H1 (cell line): ENCODE data around the gene COQ8B. TPM values are rescaled to one million over a fixed set of nuclear protein-coding genes. Genes with fewer than 3 reads are reported as not detected.

Experiments
- CTCF ChIA-PET: fragments of 300-600 bp; sonication (Branson Sonifier 250); formaldehyde crosslinking; loops from one replicate; lab custom pipeline; 2021; ENCODE audit not compliant: partially characterized antibody; lab: Charles Lee
- POLR2A ChIA-PET: fragments of 300-600 bp; sonication (Branson Sonifier 250); formaldehyde crosslinking; loops from one replicate; lab custom pipeline; 2021; ENCODE audit warnings: inconsistent platforms; ENCODE audit not compliant: partially characterized antibody; lab: Charles Lee
- DNase-seq, 2 experiments: peaks; one replicate each; pipeline versions ENCODE4 v3.0.0 to v3.0.0-alpha.2; 2010 to 2022; ENCODE audit warnings: low spot score in 2 of 2, low read depth in 1 of 2, mixed read lengths in 1 of 2
- FAIRE-seq: peaks from 2 replicates; lab custom pipeline; 2011; peaks lifted over from hg19 to GRCh38; lab: Jason Lieb, UNC
- H2AFZ ChIP-seq: 2 replicates; pipeline ENCODE4 v1.8.1; 2012; ENCODE audit warnings: low read length, inconsistent platforms
- H2AK5ac ChIP-seq: 2 replicates; pipeline ENCODE4 v1.6.1; 2013; ENCODE audit warnings: low read depth, low read length
- H2BK120ac ChIP-seq: replicated peaks from 2 replicates; pipeline ENCODE3; 2013; ENCODE audit warnings: low read depth, low read length, inconsistent platforms
- H2BK12ac ChIP-seq: 2 replicates; pipeline ENCODE4 v1.6.1; 2013; ENCODE audit warnings: low read depth, low read length
- H2BK15ac ChIP-seq: 2 replicates; pipeline ENCODE4 v1.6.1; 2013; ENCODE audit warnings: low read length
- H2BK20ac ChIP-seq: 2 replicates; pipeline ENCODE4 v1.6.1; 2013; ENCODE audit warnings: low read length
- H2BK5ac ChIP-seq: 2 replicates; pipeline ENCODE4 v1.6.1; 2013; ENCODE audit warnings: low read depth, low read length
- H3K14ac ChIP-seq: 2 replicates; pipeline ENCODE4 v1.6.1; 2013; ENCODE audit warnings: inconsistent platforms; ENCODE audit not compliant: insufficient read length
- H3K18ac ChIP-seq: 2 replicates; pipeline ENCODE4 v1.6.1; 2013; ENCODE audit warnings: low read length; ENCODE audit errors: extremely low read depth
- H3K23ac ChIP-seq: 2 replicates; pipeline ENCODE4 v1.6.1; 2013; ENCODE audit warnings: inconsistent platforms; ENCODE audit not compliant: insufficient read length
- H3K23me2 ChIP-seq: 2 replicates; pipeline ENCODE4 v1.6.1; 2013; ENCODE audit warnings: low read depth, low read length
- H3K27ac ChIP-seq: 2 replicates; pipeline ENCODE4 v1.6.1; 2011; ENCODE audit warnings: low read depth, low read length, inconsistent platforms
- H3K27me3 ChIP-seq, 4 experiments: replicated peaks in 1 of 4; 1 replicate in 1 of 4; 2 replicates in 3 of 4; pipeline versions ENCODE4 v1.6.1 to v1.8.1; 2011 to 2013; ENCODE audit warnings: low read length in 3 of 4, mild to moderate bottlenecking in 3 of 4, inconsistent platforms in 2 of 4, mixed read lengths in 2 of 4, moderate library complexity in 1 of 4; ENCODE audit not compliant: control insufficient read depth in 3 of 4, insufficient read depth in 3 of 4; ENCODE audit errors: extremely low read depth in 1 of 4
- H3K36me3 ChIP-seq, 4 experiments: 2 replicates each; pipeline versions ENCODE4 v1.6.1 to v1.8.1; 2011 to 2013; ENCODE audit warnings: mild to moderate bottlenecking in 4 of 4, low read length in 3 of 4, moderate library complexity in 2 of 4, control low read depth in 1 of 4, inconsistent platforms in 1 of 4; ENCODE audit not compliant: insufficient read depth in 4 of 4, control insufficient read depth in 2 of 4
- H3K4ac ChIP-seq: replicated peaks from 2 replicates; pipeline ENCODE3; 2013; ENCODE audit warnings: low read length, low read depth, mixed read lengths, inconsistent platforms; ENCODE audit not compliant: insufficient read length
- H3K4me1 ChIP-seq, 4 experiments: replicated peaks in 1 of 4; 1 replicate in 1 of 4; 2 replicates in 3 of 4; pipeline versions ENCODE4 v1.6.1 to v1.8.1; 2011 to 2013; ENCODE audit warnings: low read length in 3 of 4, inconsistent platforms in 2 of 4, mixed read lengths in 1 of 4; ENCODE audit not compliant: insufficient read depth in 4 of 4, control insufficient read depth in 3 of 4
- H3K4me2 ChIP-seq, 2 experiments: 2 replicates each; pipeline versions ENCODE4 v1.6.1 to v1.8.1; 2011 to 2013; ENCODE audit warnings: low read depth in 2 of 2, low read length in 2 of 2, control low read depth in 1 of 2, inconsistent platforms in 1 of 2, mild to moderate bottlenecking in 1 of 2; ENCODE audit not compliant: insufficient read depth in 1 of 2
- H3K4me3 ChIP-seq, 4 experiments: fragments of 200-600, 300-600 bp in 1 of 4; sonication (generic), shearing (Covaris generic), sonication (Bioruptor Twin) in 1 of 4; 2 replicates each; pipeline versions ENCODE4 v1.5.1 to v1.8.1; 2011 to 2016; ENCODE audit warnings: low read length in 4 of 4, low read depth in 3 of 4, control low read depth in 2 of 4, inconsistent platforms in 2 of 4, mild to moderate bottlenecking in 2 of 4, mixed read lengths in 1 of 4, moderate library complexity in 1 of 4; ENCODE audit not compliant: insufficient read depth in 2 of 4; ENCODE audit errors: extremely low read depth in 1 of 4
- H3K56ac ChIP-seq: replicated peaks from 2 replicates; pipeline ENCODE3; 2013; ENCODE audit warnings: low read depth, mild to moderate bottlenecking, mixed read lengths, low read length, inconsistent platforms; ENCODE audit not compliant: insufficient read length
- H3K79me1 ChIP-seq: 2 replicates; pipeline ENCODE4 v1.6.1; 2013; ENCODE audit warnings: low read depth, low read length, control low read depth
- H3K79me2 ChIP-seq, 2 experiments: 2 replicates each; pipeline versions ENCODE4 v1.6.1 to v1.8.1; 2012 to 2013; ENCODE audit warnings: low read length in 2 of 2, mild to moderate bottlenecking in 2 of 2, inconsistent platforms in 1 of 2; ENCODE audit not compliant: insufficient read depth in 2 of 2, control insufficient read depth in 1 of 2
- H3K9ac ChIP-seq, 4 experiments: replicated peaks in 1 of 4; 1 replicate in 1 of 4; 2 replicates in 3 of 4; pipeline versions ENCODE4 v1.6.1 to v1.8.1; 2011 to 2013; ENCODE audit warnings: low read depth in 3 of 4, low read length in 3 of 4, control low read depth in 2 of 4, mild to moderate bottlenecking in 2 of 4, moderate library complexity in 2 of 4, inconsistent platforms in 1 of 4; ENCODE audit errors: extremely low read depth in 1 of 4
- H3K9me3 ChIP-seq, 2 experiments: 2 replicates each; pipeline versions ENCODE4 v1.6.1 to v1.8.1; 2012 to 2013; ENCODE audit warnings: mild to moderate bottlenecking in 2 of 2, moderate library complexity in 2 of 2, control low read depth in 1 of 2, inconsistent platforms in 1 of 2, low read depth in 1 of 2, low read length in 1 of 2, mixed read lengths in 1 of 2; ENCODE audit not compliant: insufficient read depth in 2 of 2
- H4K20me1 ChIP-seq, 2 experiments: replicated peaks in 1 of 2; 2 replicates each; pipeline versions ENCODE3 to v1.8.1; 2011 to 2013; ENCODE audit warnings: inconsistent platforms in 2 of 2, low read length in 2 of 2, mild to moderate bottlenecking in 1 of 2; ENCODE audit not compliant: insufficient read depth in 2 of 2, control insufficient read depth in 1 of 2
- H4K5ac ChIP-seq: 2 replicates; pipeline ENCODE4 v1.6.1; 2013; ENCODE audit warnings: low read length, low read depth, mixed read lengths, inconsistent platforms; ENCODE audit not compliant: insufficient read length
- H4K8ac ChIP-seq: 2 replicates; pipeline ENCODE4 v1.8.0; 2013; ENCODE audit warnings: mild to moderate bottlenecking, moderate library complexity, low read length, inconsistent platforms; ENCODE audit not compliant: insufficient read depth; ENCODE audit errors: extremely low read depth
- H4K91ac ChIP-seq: replicated peaks from 2 replicates; pipeline ENCODE3; 2013; ENCODE audit warnings: low read length, mixed read lengths, inconsistent platforms; ENCODE audit not compliant: insufficient read length
- BCL11A ChIP-seq, 2 experiments: IDR thresholded peaks; one replicate each; pipeline ENCODE4 v1.6.1; 2011; ENCODE audit warnings: low read depth in 2 of 2, low read length in 2 of 2, mild to moderate bottlenecking in 2 of 2
- CBX5 ChIP-seq: fragments of 300-800, 300-1000 bp; sonication (generic); IDR thresholded peaks from 2 replicates; pipeline ENCODE4 v1.7.1; 2016; ENCODE audit warnings: antibody characterized with exemption, low read length, low read depth
- GABPA ChIP-seq: IDR thresholded peaks from 2 replicates; pipeline ENCODE4 v1.6.1; 2011; ENCODE audit warnings: mild to moderate bottlenecking, low read length, moderate library complexity, borderline replicate concordance; ENCODE audit not compliant: insufficient read depth
- NANOG ChIP-seq: IDR thresholded peaks from 2 replicates; pipeline ENCODE4 v1.6.1; 2011; ENCODE audit warnings: low read length, low read depth, mild to moderate bottlenecking, inconsistent platforms; ENCODE audit not compliant: insufficient read depth, poor library complexity, severe bottlenecking
- SAP30 ChIP-seq: fragments of 300-600 bp; sonication (generic); IDR thresholded peaks from 2 replicates; pipeline ENCODE4 v1.7.1; 2012; ENCODE audit warnings: low read length, moderate library complexity, mild to moderate bottlenecking, inconsistent platforms; ENCODE audit not compliant: insufficient read depth, insufficient replicate concordance
- WGBS, 2 experiments: shearing (Covaris generic) in 1 of 2; methylation state at CpG; one replicate each; pipeline versions ENCODE4 v1.1.6 to v1.1.7; 2013 to 2015; ENCODE audit warnings: low lambda C conversion rate in 2 of 2, mixed read lengths in 2 of 2, inconsistent platforms in 1 of 2, low coverage in 1 of 2, missing lambda C conversion rate in 1 of 2; ENCODE audit not compliant: insufficient replicate concordance in 2 of 2, insufficient coverage in 1 of 2, insufficient read length in 1 of 2; ENCODE audit errors: extremely low coverage in 1 of 2, missing lambda C conversion rate in 1 of 2; 5-methylcytosine and 5-hydroxymethylcytosine counted together
- polyA plus RNA-seq, 7 experiments: library from polyadenylated mRNA; depleted of rRNA in 3 of 7; stranded (reverse) in 5 of 7; unstranded in 2 of 7; fragments of >200 nt in 5 of 7; fragments of 200-250 nt in 2 of 7; gene quantifications; 1 replicate in 5 of 7; 2 replicates in 1 of 7; 4 replicates in 1 of 7; pipeline versions ENCODE4 v1.2.1 to v1.2.3, GENCODE V29; 2011 to 2013; ENCODE audit warnings: missing spikeins in 2 of 7, mixed read lengths in 2 of 7
- total RNA-seq: library from RNA; stranded (reverse); fragmentation: NEBNext Ultra II Directional; extraction: Animal tissue kit (Norgen Biotek cat#: 25700); gene quantifications from 2 replicates; pipeline ENCODE4 v1.2.1, GENCODE V29; 2021
- TF ChIP-seq, protein P1 (sequence below): IDR thresholded peaks from 2 replicates; pipeline ENCODE4 v1.6.1; 2011; ENCODE audit warnings: low read depth, mild to moderate bottlenecking, low read length; ENCODE audit not compliant: insufficient read depth

The COQ8B gene
- total and polyA plus RNA-seq, 2 of the 8 experiments (the other 6 are each of a cell fraction or from before 2014, with no cell fraction given), result 41.7 to 46.1 TPM

GRCh38 chr19:40719414-40719894, 2.8 kb upstream of the COQ8B start:
- ChIA-PET POLR2A (interaction anchor here (0.8 to 2.4 kb wide), 5 partner anchors 22 to 79 kb away, joined by 3 to 11 read pairs (median 3); partner anchors contain the start of genes ACTMAP, EGLN2 and SNRPA), CTCF (interaction anchor here (0.9 kb wide), 1 partner anchor 100 kb away, joined by 4 read pairs; no protein-coding TSS in a partner anchor)
- Histone ChIP-seq H4K91ac (no peak overlapping the region), H3K27me3 (no peaks in the 10 kb centered on the region), H3K79me1 (peaks cover 10% of the 10 kb centered on the region), H2BK20ac (no peak overlapping the region), H4K20me1 (no peaks in the 10 kb centered on the region), H3K14ac (no peak overlapping the region), H3K4me3 (peak overlapping the region in 3 of 4 experiments; percentile 8 to 94 (median 88); a peak in 5 of 8 replicates), H3K4ac (no peak overlapping the region), H3K9me3 (no peaks in the 10 kb centered on the region), H2AK5ac (no peak overlapping the region), H3K4me2 (peak overlapping the region; percentile 96 to 100), H3K4me1 (peaks cover 0 to 22% (median 6%) of the 10 kb centered on the region in 4 experiments; a peak in 6 of 7 replicates), H3K56ac (no peak overlapping the region), H3K27ac (no peak overlapping the region), H3K18ac (no peak overlapping the region; the same call in 1 of the 2 replicates), H2AFZ (no peak overlapping the region), H3K79me2 (peaks cover 0 to 36% of the 10 kb centered on the region in 2 experiments; a peak in 2 of 4 replicates), H3K36me3 (peaks cover 0 to 4% (median 0%) of the 10 kb centered on the region in 4 experiments; a peak in 2 of 8 replicates), H4K5ac (no peak overlapping the region), H2BK120ac (no peak overlapping the region), H4K8ac (no peak overlapping the region; the same call in 1 of the 2 replicates), H3K23me2 (peaks cover 23% of the 10 kb centered on the region), H3K9ac (no peak overlapping the region), H3K23ac (no peak overlapping the region), H2BK15ac (no peak overlapping the region), H2BK12ac (no peak overlapping the region), H2BK5ac (no peak overlapping the region)
- TF ChIP-seq NANOG (no peak), BCL11A (IDR thresholded peaks at IDR 0.05; ENCODE audit: low read depth in 2 of 2, low read length in 2 of 2) (no peak), SAP30 (no peak), GABPA (no peak), CBX5 (no peak)
- TF ChIP-seq, protein P1, sequence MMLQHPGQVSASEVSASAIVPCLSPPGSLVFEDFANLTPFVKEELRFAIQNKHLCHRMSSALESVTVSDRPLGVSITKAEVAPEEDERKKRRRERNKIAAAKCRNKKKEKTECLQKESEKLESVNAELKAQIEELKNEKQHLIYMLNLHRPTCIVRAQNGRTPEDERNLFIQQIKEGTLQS, result no peak
- FAIRE-seq (no peak), DNase-seq (no peak)
- 86% methylated on average over 7 of the region's 7 CpGs; no CpG with 5 or more reads in 1 of the 2 experiments for WGBS, 2 experiments
